Stimulated activated CD4-positive, alpha-beta T cell treated with anti-CD3 and anti-CD28 coated beads, Interleukin-4, amount 100 ng/mL, for 1 hour (primary cell): ENCODE measurements around the gene ALDH1A3.

Experiments used
- DNase-seq: peaks from one replicate; pipeline ENCODE4 v3.0.0-alpha.2; 2020

The ALDH1A3 gene

GRCh38 chr15:100859970-100860828, 19.4 kb upstream of the ALDH1A3 start:
- no peak for DNase-seq

GRCh38 chr15:100860829-100861510, 18.7 kb upstream of the ALDH1A3 start:
- DNase-seq: no peak

GRCh38 chr15:100861511-100861991, 18.1 kb upstream of the ALDH1A3 start:
- DNase-seq: no peak

- DNase-seq: no peak
Observed at GRCh38 chr15:100862162-100862561, 17.5 kb upstream of the ALDH1A3 start.

DNA sequence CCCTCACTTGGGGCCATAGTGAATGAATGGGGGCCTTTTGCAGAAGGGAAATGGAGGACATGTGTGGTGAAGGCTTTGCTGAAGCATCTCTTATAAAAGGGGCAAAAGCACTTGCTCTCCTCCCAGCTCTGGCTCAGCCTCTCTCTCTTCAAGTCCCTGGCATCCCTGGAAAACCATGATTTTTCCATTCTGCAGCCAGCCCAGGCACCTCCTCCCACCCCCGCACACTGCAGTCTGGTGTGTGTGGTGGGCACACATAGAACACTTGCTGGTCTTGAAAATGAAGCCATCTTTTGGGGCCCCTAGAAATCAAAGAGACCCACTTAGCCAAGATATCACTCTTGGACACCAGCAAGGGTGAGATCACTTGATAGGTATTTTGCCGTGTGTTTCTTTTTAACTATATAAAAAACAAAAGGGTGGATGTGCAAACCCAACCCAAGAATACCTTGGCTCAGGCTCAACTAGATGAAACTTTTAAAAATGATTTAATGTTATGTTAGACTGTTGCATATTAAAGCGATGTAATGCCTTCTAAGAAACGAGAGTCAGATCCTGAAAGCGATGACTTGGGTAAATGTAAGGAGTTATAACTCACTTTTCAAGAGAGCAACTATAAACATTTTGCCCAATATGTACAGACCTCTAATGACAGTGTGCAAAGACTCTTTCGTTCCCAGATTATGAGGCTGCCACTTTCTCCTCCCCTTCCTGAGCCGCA, 16.4 kb upstream of the ALDH1A3 start:
- no peak for DNase-seq

GRCh38 chr15:100863796-100864267, 15.8 kb upstream of the ALDH1A3 start:
- DNase-seq: no peak

DNA sequence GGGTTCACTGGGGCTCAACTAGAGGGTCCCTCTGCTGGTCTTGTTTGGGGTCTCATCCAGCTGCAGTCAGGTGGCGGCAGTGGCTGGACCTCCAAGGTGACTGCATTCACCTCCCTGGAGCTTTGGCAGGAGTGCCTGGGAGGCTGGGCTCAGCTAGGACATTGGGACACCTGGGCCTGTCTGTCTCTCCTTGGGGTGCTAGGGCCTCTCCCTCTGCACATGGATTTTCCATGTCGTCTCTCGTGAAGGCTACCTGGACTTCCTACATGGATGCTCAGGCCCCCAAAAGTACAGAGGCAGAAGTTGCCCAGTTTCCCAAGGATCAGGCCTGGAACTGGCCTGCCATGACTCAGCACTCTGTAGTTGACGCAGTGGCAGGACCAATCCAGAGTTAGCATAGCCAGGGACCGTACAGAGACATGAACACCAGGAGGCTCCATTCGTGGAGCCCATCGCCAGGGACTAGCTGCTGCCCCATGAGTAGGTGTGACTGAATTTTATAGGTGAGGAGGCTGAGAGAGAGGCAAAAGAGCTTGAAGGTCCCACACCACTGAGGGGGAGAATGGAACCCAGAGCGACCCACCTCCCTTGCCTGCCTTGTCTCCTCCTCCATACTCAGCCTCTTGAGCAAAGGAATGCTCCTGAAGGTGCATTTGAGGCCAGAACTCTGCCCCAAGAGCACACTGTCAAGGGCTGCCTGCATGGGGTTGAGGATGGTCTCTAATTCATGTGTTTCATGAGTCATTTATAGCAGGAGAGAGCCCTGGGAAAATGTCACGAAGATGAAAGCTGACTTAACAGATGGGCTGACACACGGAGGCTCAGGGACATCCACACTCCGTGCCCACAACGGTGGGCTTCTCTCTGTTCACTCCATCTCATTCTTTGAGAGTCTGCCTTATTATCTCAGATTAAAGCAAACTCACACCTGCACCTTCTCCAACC, 13.0 kb upstream of the ALDH1A3 start:
- DNase-seq: no peak

GRCh38 chr15:100867433-100867832, 12.2 kb upstream of the ALDH1A3 start:
- no peak for DNase-seq

DNA sequence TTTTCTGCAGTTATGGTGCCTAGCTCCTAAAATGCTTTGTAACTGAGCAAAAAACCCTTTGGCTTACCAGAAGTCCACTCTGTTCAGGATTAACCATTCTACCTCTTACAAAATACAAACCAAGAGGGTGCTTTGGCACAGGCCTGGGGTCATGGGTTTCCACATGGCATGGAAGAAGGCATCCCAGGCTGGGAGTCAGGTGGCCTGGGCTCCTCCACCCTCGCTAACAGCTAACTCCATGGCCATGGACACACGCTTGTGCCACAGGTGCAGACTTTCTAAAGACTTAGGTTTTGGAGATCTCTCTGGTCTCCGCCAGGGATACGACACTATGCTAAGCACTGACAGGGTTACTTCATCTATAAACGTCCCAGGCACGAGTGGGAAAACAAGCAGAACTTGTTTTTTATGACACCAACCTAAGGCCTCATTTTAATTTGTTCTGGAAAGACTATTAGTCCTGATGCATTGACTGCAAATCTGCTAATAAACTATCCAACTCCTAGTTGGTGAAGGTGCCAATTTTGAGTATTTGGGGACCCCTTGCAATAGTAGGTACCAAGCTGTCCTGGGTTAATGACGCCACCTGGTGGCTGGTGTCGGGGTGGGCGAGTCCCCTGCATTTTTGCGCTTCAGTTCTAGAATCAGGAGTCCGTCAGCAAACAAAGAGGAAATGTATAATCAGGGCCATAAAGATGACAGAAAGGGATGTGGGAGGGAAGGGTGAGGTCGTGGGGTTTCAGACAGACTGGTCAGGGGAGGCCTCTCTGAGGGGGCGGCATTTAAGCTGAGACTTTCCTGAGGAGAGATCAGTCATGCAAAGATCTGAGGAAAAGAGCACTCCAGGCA, 10.3 kb upstream of the ALDH1A3 start:
- no peak for DNase-seq

- peak; percentile 20 for DNase-seq
Observed at GRCh38 chr15:100873029-100873677, 6.5 kb upstream of the ALDH1A3 start.

DNA sequence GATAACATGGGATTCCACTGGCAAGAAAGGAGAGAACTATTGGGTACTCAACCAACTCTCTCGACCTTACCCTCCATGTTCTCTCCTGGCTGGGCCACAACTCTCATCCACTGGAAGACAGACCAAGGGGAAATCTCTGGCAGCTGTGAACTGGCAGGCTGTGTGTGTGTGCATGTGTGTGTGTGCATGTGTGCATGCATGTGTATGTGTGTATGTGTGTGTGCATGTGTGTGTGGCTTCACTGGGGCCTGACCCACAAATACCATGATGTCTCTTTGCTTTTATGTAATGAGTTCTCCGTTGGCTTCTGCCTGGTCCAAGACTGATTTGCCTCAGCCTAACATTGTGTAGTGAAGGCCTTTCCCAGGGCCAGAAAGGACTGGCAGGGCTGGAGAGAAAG, 4.1 kb upstream of the ALDH1A3 start:
- no peak for DNase-seq

- DNase-seq: no peak
Observed at GRCh38 chr15:100875976-100876375, 3.7 kb upstream of the ALDH1A3 start.

DNA sequence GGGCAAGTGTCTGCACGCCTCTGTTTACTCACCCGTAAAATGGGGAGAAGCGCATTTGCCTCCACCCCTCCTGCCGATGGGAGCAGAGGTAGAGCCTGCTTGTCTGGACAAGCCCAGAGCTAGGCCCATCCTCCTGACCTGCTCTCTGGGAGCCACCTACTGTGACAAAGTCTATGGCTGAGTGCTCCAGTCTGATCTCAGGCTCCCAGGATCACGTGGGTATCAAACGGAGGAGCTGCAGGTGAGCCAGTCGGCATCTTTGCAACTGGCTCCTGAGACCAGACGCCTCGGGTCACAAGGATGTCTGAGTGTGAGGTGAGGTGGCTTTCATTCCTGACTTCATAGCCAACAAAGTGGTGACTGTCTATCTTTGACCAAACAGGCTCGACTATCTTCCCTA, 2.1 kb upstream of the ALDH1A3 start:
- no peak for DNase-seq

GRCh38 chr15:100878130-100878529, 1.5 kb upstream of the ALDH1A3 start:
- DNase-seq: no peak

DNA sequence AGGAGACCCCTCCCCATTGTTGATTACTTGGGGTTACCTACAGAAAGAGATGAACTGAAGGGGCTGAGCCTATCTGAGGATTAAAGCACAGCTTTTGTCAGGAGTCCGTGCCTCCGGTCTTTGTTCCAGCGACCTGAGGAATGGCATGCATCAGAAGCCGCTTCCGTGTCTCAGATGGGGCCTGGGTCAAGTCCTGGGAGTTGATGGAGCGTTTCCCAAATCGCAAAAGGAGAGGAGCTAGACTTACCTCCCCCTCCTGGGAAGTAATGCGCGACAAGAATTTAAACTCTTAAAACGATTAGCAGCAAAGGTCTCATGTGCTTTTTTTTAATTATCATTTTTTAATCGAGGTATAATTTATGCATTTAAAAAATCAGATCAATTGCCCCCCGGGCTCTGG, 983 bp upstream of the ALDH1A3 start:
- DNase-seq: no peak

- no peak for DNase-seq
Observed at GRCh38 chr15:100879061-100879463, 569 bp upstream of the ALDH1A3 start.

- DNase-seq: no peak
Observed at GRCh38 chr15:100880139-100880896, 687 bp downstream of the ALDH1A3 start.

GRCh38 chr15:100880897-100881242, 1.2 kb downstream of the ALDH1A3 start:
- no peak for DNase-seq

DNA sequence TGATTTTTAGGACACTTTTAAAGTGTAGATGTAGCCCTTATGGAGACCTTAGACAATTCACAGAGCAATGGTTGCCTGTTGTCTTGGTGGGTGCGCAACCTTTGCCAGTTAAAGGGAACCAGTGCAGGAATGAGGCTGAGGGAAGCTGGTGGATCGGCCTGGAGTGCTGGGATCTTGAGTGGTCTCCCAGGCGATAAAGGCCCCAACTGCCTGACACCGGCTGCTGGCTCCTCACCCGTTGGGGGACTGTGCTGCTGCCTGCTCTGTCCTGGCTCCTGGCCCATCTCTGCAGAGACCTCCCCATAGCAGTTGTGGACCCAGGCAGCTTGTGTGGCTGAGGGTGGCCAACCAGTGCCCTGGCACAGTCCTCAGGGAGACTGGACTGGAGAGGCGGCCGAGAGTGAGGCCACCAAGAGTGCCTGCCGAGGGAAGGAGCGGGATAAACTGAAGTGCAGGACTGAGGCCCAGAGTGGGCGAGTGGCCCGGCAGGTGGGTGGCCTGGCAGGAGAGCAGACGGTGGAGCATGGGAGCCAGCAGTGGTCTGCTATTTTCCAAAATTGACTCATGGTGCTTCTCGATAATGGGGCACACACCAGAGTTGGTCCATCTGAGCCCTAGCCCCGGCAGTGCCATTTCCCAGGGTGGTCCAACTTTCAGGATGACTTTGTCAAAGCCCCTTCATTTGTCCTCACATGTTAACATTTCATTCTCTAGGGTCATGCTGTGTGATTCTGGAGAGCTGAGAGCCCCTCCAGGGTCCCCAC, 2.1 kb downstream of the ALDH1A3 start:
- no peak for DNase-seq
